OCI-LY7 (cell line): ENCODE results near the gene UBXN2A.

ENCODE experiments used
- EZH2phosphoT487 ChIP-seq: fragments of 200-600 bp; sonication (generic); IDR thresholded peaks from 2 replicates; pipeline ENCODE4 v1.6.1; 2018; ENCODE audit warnings: low read depth, borderline replicate concordance, mild to moderate bottlenecking, mixed run types, antibody characterized with exemption, low read length, moderate library complexity, mixed read lengths
- TF ChIP-seq, protein P1 (sequence below): fragments of 200-600 bp; sonication (generic); conservative IDR thresholded peaks from 2 replicates; pipeline ENCODE4 v1.5.1; 2014; ENCODE audit warnings: mild to moderate bottlenecking, antibody characterized with exemption, low read length, moderate library complexity, mixed read lengths

DNA sequence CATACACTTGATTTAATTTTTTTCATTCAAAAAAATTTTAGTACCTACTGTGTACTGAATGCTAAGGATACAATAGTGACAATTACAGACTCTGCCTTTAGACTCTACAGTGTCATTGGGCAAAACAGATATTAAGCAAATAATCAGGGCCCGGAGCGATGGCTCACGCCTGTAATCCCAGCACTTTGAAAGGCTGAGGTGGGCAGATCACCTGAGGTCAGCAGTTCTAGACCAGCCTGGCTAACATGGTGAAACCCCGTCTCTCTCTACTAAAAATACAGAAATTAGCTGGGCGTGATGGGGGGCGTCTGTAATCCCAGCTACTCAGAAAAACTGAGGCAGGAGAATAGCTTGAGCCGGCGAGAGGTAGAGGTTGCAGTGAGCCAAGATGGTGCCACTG lies 1.4 kb downstream of the UBXN2A start:
- TF ChIP-seq, protein P1, sequence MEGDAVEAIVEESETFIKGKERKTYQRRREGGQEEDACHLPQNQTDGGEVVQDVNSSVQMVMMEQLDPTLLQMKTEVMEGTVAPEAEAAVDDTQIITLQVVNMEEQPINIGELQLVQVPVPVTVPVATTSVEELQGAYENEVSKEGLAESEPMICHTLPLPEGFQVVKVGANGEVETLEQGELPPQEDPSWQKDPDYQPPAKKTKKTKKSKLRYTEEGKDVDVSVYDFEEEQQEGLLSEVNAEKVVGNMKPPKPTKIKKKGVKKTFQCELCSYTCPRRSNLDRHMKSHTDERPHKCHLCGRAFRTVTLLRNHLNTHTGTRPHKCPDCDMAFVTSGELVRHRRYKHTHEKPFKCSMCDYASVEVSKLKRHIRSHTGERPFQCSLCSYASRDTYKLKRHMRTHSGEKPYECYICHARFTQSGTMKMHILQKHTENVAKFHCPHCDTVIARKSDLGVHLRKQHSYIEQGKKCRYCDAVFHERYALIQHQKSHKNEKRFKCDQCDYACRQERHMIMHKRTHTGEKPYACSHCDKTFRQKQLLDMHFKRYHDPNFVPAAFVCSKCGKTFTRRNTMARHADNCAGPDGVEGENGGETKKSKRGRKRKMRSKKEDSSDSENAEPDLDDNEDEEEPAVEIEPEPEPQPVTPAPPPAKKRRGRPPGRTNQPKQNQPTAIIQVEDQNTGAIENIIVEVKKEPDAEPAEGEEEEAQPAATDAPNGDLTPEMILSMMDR: no peak
- TF ChIP-seq EZH2phosphoT487: no peak
